Small intestine (tissue), 7 donors: Measurements from ENCODE around the gene RYR3. TPM values are rescaled to one million over a fixed set of nuclear protein-coding genes. Genes with fewer than 3 reads are reported as not detected.
"Not testable (repeated sequence)": the region's sequence is repeated elsewhere in the genome, so short reads cannot be mapped to it uniquely, and the experiment has no call there.

ENCODE experiments used
- DNase-seq, 2 donors: peaks; one replicate each; pipeline versions ENCODE4 v3.0.0 to v3.0.0-alpha.2; 2013
- FAIRE-seq: peaks from 2 replicates; lab custom pipeline; 2012; peaks lifted over from hg19 to GRCh38; lab: Jason Lieb, UNC
- H3K27ac ChIP-seq, 3 donors: one replicate each; pipeline ENCODE4 v1.5.1; 2013; ENCODE audit warnings: low read length in 2 of 3, mild to moderate bottlenecking in 2 of 3, control low read depth in 1 of 3, inconsistent platforms in 1 of 3, low read depth in 1 of 3, moderate library complexity in 1 of 3
- H3K27me3 ChIP-seq, 3 donors: one replicate each; pipeline ENCODE4 v1.6.1; 2013; ENCODE audit warnings: low read length in 3 of 3, inconsistent platforms in 1 of 3; ENCODE audit not compliant: control insufficient read depth in 3 of 3, insufficient read depth in 3 of 3
- H3K36me3 ChIP-seq, 3 donors: one replicate each; pipeline ENCODE4 v1.6.1; 2013; ENCODE audit warnings: low read length in 3 of 3, inconsistent platforms in 1 of 3, low read depth in 1 of 3, mild to moderate bottlenecking in 1 of 3, moderate library complexity in 1 of 3; ENCODE audit not compliant: control insufficient read depth in 3 of 3, insufficient read depth in 2 of 3
- H3K4me1 ChIP-seq, 3 donors: one replicate each; pipeline ENCODE4 v1.6.1; 2013; ENCODE audit warnings: low read length in 2 of 3, inconsistent platforms in 1 of 3, low read depth in 1 of 3, mild to moderate bottlenecking in 1 of 3, moderate library complexity in 1 of 3; ENCODE audit not compliant: control insufficient read depth in 3 of 3, insufficient read depth in 2 of 3
- H3K4me3 ChIP-seq, 3 donors: one replicate each; pipeline ENCODE4 v1.5.1; 2013; ENCODE audit warnings: low read length in 3 of 3, control low read depth in 1 of 3, inconsistent platforms in 1 of 3, low read depth in 1 of 3, mild to moderate bottlenecking in 1 of 3, moderate library complexity in 1 of 3
- H3K9me3 ChIP-seq, 2 donors: one replicate each; pipeline ENCODE4 v1.6.1; 2013; ENCODE audit warnings: low read depth in 1 of 2, low read length in 1 of 2; ENCODE audit not compliant: control insufficient read depth in 2 of 2, insufficient read depth in 1 of 2
- WGBS, 3 donors: extraction: QIAGEN DNeasy Blood & Tissue Kit; methylation state at CpG; one replicate each; pipeline ENCODE4 v1.1.7; 2013; 5-methylcytosine and 5-hydroxymethylcytosine counted together
- polyA plus RNA-seq, 4 donors: library from polyadenylated mRNA; stranded (reverse) in 3 of 4; unstranded in 1 of 4; fragments of 200-250 nt in 3 of 4; fragments of 120-200 nt in 1 of 4; gene quantifications; one replicate each; pipeline versions ENCODE4 v1.2.1 to v1.2.3, GENCODE V29; 2013
- donor health status: healthy with polysubstance abuse.
- donor health status: control.
- donor health status: control.
- donor health status: Bipolar disorder and iron deficiency.
- donor health status: healthy.

RYR3 gene
- polyA plus RNA-seq, 4 donors = 0.36 to 1.6 TPM; not detected in 2

GRCh38 chr15:33810806-33811205 is 500.0 kb downstream of the RYR3 start:
- no peak overlapping the region for H3K4me3 ChIP-seq
- H3K36me3 ChIP-seq = no peaks in the 10 kb centered on the region
- no peaks in the 10 kb centered on the region for H3K27me3 ChIP-seq
- DNase-seq = no peak
- H3K4me1 ChIP-seq = no peaks in the 10 kb centered on the region
- no peak overlapping the region for H3K27ac ChIP-seq
- no peak for FAIRE-seq
- H3K9me3 ChIP-seq = no peaks in the 10 kb centered on the region
- 73 to 84% (median 76%) methylated on average over 6 of the region's 6 CpGs for WGBS, 3 donors

GRCh38 chr15:33813891-33814290 is 503.1 kb downstream of the RYR3 start:
- Histone ChIP-seq H3K27ac (no peak overlapping the region), H3K4me3 (no peak overlapping the region), H3K4me1 (no peaks in the 10 kb centered on the region), H3K36me3 (no peaks in the 10 kb centered on the region), H3K9me3 (no peaks in the 10 kb centered on the region), H3K27me3 (peaks cover 0 to 3% (median 0%) of the 10 kb centered on the region in 3 donors)
- FAIRE-seq (no peak), DNase-seq (no peak)
- WGBS, 3 donors = 62 to 79% (median 67%) methylated on average over 3 of the region's 3 CpGs

DNA sequence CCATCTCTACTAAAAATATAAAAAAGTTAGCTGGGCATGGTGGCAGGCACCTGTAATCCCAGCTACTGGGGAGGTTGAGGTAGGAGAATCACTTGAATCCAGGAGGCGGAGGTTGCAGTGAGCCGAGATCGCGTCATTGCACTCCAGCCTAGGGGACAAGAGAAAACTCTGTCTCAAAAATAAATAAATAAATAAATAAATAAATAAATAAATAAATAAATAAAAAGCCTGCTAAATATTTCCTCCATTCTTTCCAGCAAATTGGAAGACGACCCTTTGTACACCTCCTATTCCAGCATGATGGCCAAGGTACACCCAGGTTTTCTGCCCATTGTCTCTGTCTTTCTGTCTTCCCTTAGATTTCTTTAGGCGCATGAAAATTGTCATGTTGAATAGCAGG is 508.7 kb downstream of the RYR3 start:
- not testable (repeated sequence) for H3K4me1 ChIP-seq, H3K27me3 ChIP-seq, H3K4me3 ChIP-seq, FAIRE-seq, DNase-seq, H3K9me3 ChIP-seq, H3K27ac ChIP-seq, H3K36me3 ChIP-seq
- WGBS, 3 donors = 92 to 99% (median 98%) methylated on average over 6 of the region's 6 CpGs

DNA sequence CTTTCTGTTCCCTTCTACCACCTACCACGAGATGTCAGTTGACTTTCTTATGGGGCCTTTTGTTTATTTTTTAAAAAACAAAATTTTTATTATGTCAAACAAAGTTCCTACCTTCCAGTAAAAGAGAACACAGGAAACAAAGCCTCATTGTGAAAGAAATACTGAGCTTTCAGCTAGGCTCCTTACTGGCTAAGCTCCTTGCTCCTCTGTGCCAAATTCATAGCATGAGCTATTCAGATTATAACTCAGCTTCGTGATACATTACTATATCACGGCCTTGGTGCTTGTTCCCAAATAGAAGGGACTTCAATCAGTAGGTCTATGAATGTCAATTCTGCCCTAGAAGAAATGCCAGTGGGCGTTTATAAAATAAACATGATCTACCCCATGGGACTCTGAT is 511.7 kb downstream of the RYR3 start:
- H3K27me3 ChIP-seq = no peaks in the 10 kb centered on the region
- WGBS, 3 donors = 52 to 66% (median 57%) methylated on average over 4 of the region's 4 CpGs
- no peaks in the 10 kb centered on the region for H3K4me1 ChIP-seq
- no peaks in the 10 kb centered on the region for H3K36me3 ChIP-seq
- FAIRE-seq (no peak), DNase-seq (no peak)
- no peak overlapping the region for H3K27ac ChIP-seq
- no peak overlapping the region for H3K4me3 ChIP-seq
- no peaks in the 10 kb centered on the region for H3K9me3 ChIP-seq

DNA sequence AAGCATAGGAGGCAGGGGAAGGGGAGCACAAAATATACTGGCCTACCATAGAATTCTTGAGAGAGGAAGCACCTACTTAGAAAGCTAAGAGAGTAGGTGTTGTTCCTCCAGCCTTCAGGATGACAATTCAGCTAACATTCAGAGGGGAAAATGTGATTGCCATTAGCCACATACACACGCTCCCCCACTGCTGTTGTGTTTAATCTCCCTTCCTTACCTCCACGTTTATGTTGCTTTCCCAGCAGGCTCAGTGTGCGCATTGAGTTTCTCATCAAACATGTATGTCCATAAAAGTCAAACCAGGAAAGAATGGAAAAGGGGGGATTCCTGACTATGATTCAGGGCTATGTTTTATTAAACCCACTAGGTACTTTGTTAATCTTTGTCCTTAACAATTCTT is 512.4 kb downstream of the RYR3 start:
- Histone ChIP-seq H3K36me3 (no peaks in the 10 kb centered on the region), H3K27ac (no peak overlapping the region), H3K4me1 (no peaks in the 10 kb centered on the region), H3K27me3 (no peaks in the 10 kb centered on the region), H3K9me3 (no peaks in the 10 kb centered on the region), H3K4me3 (no peak overlapping the region)
- no peak for FAIRE-seq
- no peak for DNase-seq
- 69 to 76% (median 71%) methylated on average over 3 of the region's 3 CpGs for WGBS, 3 donors

GRCh38 chr15:33825453-33825852 is 514.7 kb downstream of the RYR3 start:
- H3K4me3 ChIP-seq = no peak overlapping the region
- H3K36me3 ChIP-seq = no peaks in the 10 kb centered on the region
- 90 to 95% (median 91%) methylated on average over 8 of the region's 8 CpGs for WGBS, 3 donors
- no peak overlapping the region for H3K27ac ChIP-seq
- no peak for FAIRE-seq
- H3K27me3 ChIP-seq = no peaks in the 10 kb centered on the region
- H3K9me3 ChIP-seq = no peaks in the 10 kb centered on the region
- DNase-seq = no peak
- no peaks in the 10 kb centered on the region for H3K4me1 ChIP-seq

DNA sequence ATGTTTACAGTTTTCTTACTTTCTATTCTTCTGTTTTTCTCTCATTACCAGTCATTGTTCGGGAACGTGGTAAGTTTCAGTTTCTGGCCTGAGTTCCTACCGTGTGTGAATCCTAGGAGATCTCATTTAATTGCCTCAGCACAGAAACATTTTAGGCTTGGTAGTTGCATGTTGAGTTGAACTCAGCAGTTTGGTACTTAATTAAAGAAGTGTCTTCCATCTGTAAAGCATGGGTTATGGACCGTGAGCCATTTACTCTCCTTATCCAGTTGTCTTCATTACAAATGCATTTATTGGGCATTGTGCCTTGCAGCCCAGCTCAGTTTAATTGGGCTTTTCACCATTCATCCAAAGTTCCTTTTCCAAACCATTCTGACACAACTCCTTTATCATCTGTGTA is 515.4 kb downstream of the RYR3 start:
- H3K27me3 ChIP-seq = no peaks in the 10 kb centered on the region
- no peak overlapping the region for H3K27ac ChIP-seq
- no peaks in the 10 kb centered on the region for H3K9me3 ChIP-seq
- H3K4me1 ChIP-seq = no peaks in the 10 kb centered on the region
- no peak for FAIRE-seq
- no peak overlapping the region for H3K4me3 ChIP-seq
- 71 to 80% (median 79%) methylated on average over 4 of the region's 4 CpGs for WGBS, 3 donors
- DNase-seq = no peak
- H3K36me3 ChIP-seq = no peaks in the 10 kb centered on the region

DNA sequence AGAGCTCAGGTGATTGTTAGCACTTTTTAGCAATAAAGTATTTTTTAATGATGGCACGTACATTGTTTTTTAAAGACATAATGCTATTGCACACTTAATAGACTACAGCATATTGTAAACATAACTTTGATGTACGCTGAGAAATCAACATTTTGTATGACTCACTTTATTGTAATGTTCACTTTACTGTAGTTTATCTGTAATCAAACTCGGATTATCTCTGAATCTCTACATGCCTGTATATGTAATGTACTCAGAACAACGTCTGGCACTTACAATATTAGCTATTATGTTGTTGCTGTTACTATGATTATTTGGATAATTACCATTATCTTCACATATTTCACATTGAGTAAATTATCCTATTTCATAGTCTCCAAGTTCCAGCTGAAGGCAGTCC is 519.6 kb downstream of the RYR3 start:
- FAIRE-seq (no peak), DNase-seq (no peak)
- Histone ChIP-seq H3K27ac (no peak overlapping the region), H3K27me3 (no peaks in the 10 kb centered on the region), H3K4me1 (no peaks in the 10 kb centered on the region), H3K4me3 (no peak overlapping the region), H3K9me3 (no peaks in the 10 kb centered on the region), H3K36me3 (no peaks in the 10 kb centered on the region)
- WGBS, 3 donors = 36 to 55% (median 39%) methylated on average over 4 of the region's 4 CpGs

DNA sequence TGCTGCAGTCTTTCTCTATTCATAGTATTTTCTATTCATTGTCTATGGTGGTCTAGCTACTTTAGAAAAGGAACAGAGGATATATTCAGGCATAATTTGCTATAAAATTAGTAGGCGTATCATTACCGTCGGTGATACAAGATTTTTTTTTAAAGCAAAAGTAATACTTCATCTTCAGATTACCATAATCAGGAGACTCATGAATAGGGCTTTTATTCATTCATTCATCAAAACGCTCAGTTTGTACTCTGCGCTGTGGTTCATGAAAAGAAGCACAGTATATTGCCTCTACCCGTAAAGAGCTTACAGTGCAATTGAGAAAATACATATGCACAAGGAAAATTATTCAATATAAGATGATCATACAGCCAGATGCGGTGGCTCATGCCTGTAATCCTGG is 520.9 kb downstream of the RYR3 start:
- H3K4me1 ChIP-seq = no peaks in the 10 kb centered on the region
- FAIRE-seq (no peak), DNase-seq (no peak)
- H3K27ac ChIP-seq = no peak overlapping the region
- 82 to 87% (median 85%) methylated on average over 7 of the region's 7 CpGs for WGBS, 3 donors
- H3K9me3 ChIP-seq = no peaks in the 10 kb centered on the region
- no peaks in the 10 kb centered on the region for H3K27me3 ChIP-seq
- no peaks in the 10 kb centered on the region for H3K36me3 ChIP-seq
- no peak overlapping the region for H3K4me3 ChIP-seq
